NCI-H446 (cell line): ENCODE results near the gene LDLRAD4.

Source experiments
- DNase-seq, 2 experiments: peaks; one replicate each; lab custom pipeline; 2025; lab: John Stamatoyannopoulos, UW

LDLRAD4 gene

GRCh38 chr18:13202571-13202970 lies 16.0 kb upstream of the LDLRAD4 start:
- no peak for DNase-seq

- no peak for DNase-seq
These were observed 12.3 kb upstream of the LDLRAD4 start for GRCh38 chr18:13206301-13206700.

GRCh38 chr18:13207294-13207693 lies 11.3 kb upstream of the LDLRAD4 start:
- no peak for DNase-seq

GRCh38 chr18:13211534-13211933 lies 7.0 kb upstream of the LDLRAD4 start:
- DNase-seq, result no peak

GRCh38 chr18:13213036-13213795 lies 5.3 kb upstream of the LDLRAD4 start:
- no peak for DNase-seq

- DNase-seq, result no peak
These were observed 4.0 kb upstream of the LDLRAD4 start for GRCh38 chr18:13214609-13215008.

- peak in 1 of 2 experiments; percentile 28 for DNase-seq
These were observed 2.4 kb upstream of the LDLRAD4 start for GRCh38 chr18:13216092-13216582.

GRCh38 chr18:13216711-13217465 lies 1.7 kb upstream of the LDLRAD4 start:
- DNase-seq, result no peak

GRCh38 chr18:13217466-13217961 lies 1.0 kb upstream of the LDLRAD4 start:
- DNase-seq, result no peak

- no peak for DNase-seq
These were observed 591 bp upstream of the LDLRAD4 start for GRCh38 chr18:13217971-13218367.

GRCh38 chr18:13218997-13219396 lies 437 bp downstream of the LDLRAD4 start:
- no peak for DNase-seq

- no peak for DNase-seq
These were observed 1.1 kb downstream of the LDLRAD4 start for GRCh38 chr18:13219593-13220159.

- DNase-seq, result peak; percentile 16 to 46
These were observed 1.9 kb downstream of the LDLRAD4 start for GRCh38 chr18:13220361-13220991.

GRCh38 chr18:13221869-13222855 lies 3.6 kb downstream of the LDLRAD4 start:
- DNase-seq, result peak; percentile 31 to 56

- no peak for DNase-seq
These were observed 4.3 kb downstream of the LDLRAD4 start for GRCh38 chr18:13222856-13223281.

- no peak for DNase-seq
These were observed 5.0 kb downstream of the LDLRAD4 start for GRCh38 chr18:13223311-13224143.

- DNase-seq, result no peak
These were observed 6.7 kb downstream of the LDLRAD4 start for GRCh38 chr18:13225261-13225660.

- DNase-seq, result no peak
These were observed 8.1 kb downstream of the LDLRAD4 start for GRCh38 chr18:13226533-13227144.

- DNase-seq, result no peak
These were observed 9.3 kb downstream of the LDLRAD4 start for GRCh38 chr18:13227910-13228309.
